Measurements from ENCODE around the gene EPHX1. TPM values are rescaled to one million over a fixed set of nuclear protein-coding genes. Genes with fewer than 3 reads are reported as not detected.
A peak's percentile ranks its signal among the peaks of the same experiment; 100 is the strongest.

Gene EPHX1
- total and polyA plus RNA-seq, 10 of the 15 experiments (the other 5 are each of a cell fraction or from before 2014, with no cell fraction given): 0.33 to 2.9 (median 0.78) TPM; not detected in 2

DNA sequence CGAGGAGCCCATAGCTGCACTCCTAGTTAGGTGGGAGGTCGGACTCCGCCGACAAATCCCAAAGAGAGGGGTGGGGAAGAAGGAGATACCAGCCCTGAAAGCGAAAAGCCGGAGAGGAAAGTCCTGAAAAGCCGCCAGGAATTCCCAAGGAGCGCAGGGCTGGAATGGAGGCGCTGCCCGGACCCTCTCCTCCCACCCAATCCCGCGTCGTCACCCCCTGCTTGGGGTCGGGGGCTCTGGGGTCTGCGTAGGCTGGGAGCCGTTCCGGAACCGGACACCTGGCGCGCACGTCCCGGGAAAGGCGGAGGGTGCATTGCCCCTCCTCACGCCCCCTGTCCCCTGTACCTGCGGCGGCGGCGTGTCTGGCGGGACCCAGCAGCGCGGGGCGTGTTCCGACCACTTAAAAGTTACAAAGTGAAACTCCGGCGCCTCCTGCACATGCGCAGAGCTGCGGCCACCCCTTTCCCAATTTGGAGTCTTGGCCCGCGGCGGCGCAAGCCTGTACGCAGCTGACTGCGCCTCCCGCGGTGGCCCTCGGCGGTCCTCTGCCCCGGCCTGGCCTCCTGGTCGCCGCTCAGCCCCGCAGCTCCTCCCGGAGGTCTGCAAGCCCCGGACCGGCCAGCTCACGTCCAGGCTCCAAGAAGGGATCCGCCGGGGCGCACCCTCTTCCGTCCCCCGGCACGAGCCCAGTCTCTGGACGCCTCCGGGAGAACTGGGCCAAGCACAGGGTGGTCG lies 72.2 kb downstream of the EPHX1 start, which contains the start of gene TMEM63A:
TSS of gene TMEM63A (minus strand) at position 422 of the 735 bp plus-strand sequence. CDS start 4,800 bp downstream, outside the sequence.
- DNase-seq (ENCODE audit: low read depth, low spot score) (peak; percentile 40), FAIRE-seq (no peak), ATAC-seq (peak; percentile 88)
- Histone ChIP-seq H3K4me2 (ENCODE audit: control insufficient read depth, insufficient read depth) (peak within 1 kb of the TSS; percentile 96), H3K36me3 (ENCODE audit: control insufficient read depth in 2 of 2, insufficient read depth in 2 of 2, low read length in 1 of 2) (peaks cover 0 to 1% of the 10 kb centered on the region in 2 experiments; a peak in 2 of 4 replicates), H3K27ac (ENCODE audit: control insufficient read depth, insufficient read depth) (peak within 1 kb of the TSS; percentile 77), H3K9me3 (replicated peaks; ENCODE audit: control insufficient read depth, insufficient read depth, low read length) (no peaks in the 10 kb centered on the region), H3K4me3 (peak within 1 kb of the TSS; percentile 88), H4K20me1 (ENCODE audit: control insufficient read depth, insufficient read depth) (0 out of 2 replicates have a peak, but pooled peaks cover 3% of the 10 kb centered on the region), H3K9ac (ENCODE audit: control insufficient read depth, insufficient read depth, low read length) (peak within 1 kb of the TSS; percentile 90), H3K4me1 (ENCODE audit: control insufficient read depth, insufficient read depth, low read length) (peaks cover 30% of the 10 kb centered on the region), H3K79me2 (ENCODE audit: control insufficient read depth, insufficient read depth, low read length) (peaks cover 30% of the 10 kb centered on the region), H2AFZ (ENCODE audit: control insufficient read depth, low read depth, low read length) (peak within 1 kb of the TSS; percentile 93), H3K27me3 (replicated peaks in 1 of 2; ENCODE audit: control insufficient read depth in 2 of 2, insufficient read depth in 2 of 2, low read length in 1 of 2) (no peaks in the 10 kb centered on the region)
- no TSS peak for BruUV-seq (replicated peaks)
- ChIA-PET RAD21 (ENCODE audit: unreplicated experiment) (interaction anchor here (1.0 to 3.7 kb wide), 9 partner anchors 14 to 404 kb away, joined by 3 to 37 read pairs (median 7); partner anchors contain the start of genes PYCR2 and SRP9), CTCF (interaction anchor here (0.6 to 4.9 kb wide), 19 partner anchors 10 to 406 kb away, joined by 3 to 40 read pairs (median 4); partner anchors contain the start of gene SRP9), SMC1A (ENCODE audit: uncharacterized antibody, unreplicated experiment) (interaction anchor here (0.8 to 5.1 kb wide), 15 partner anchors 11 to 171 kb away, joined by 3 to 29 read pairs (median 7); partner anchors contain the start of genes PYCR2 and SRP9), POLR2A (interaction anchor here (0.6 to 4.9 kb wide), 12 partner anchors 12 to 152 kb away, joined by 3 to 30 read pairs (median 8); partner anchors contain the start of genes PYCR2 and SRP9)
- in situ Hi-C loops (cut with MboI): no loop called here
- WGBS (ENCODE audit: insufficient coverage, insufficient replicate concordance, low lambda C conversion rate, missing lambda C conversion rate): 0% methylated on average over 64 of the region's 64 CpGs
- intact Hi-C loops (cut with micrococcal nuclease; ENCODE audit: unreplicated experiment): loop anchor here (1.0 kb wide), 1 partner anchor 15 kb away; no protein-coding TSS in a partner anchor
- TF ChIP-seq SMC3 (IDR thresholded peaks at IDR 0.05; ENCODE audit: borderline replicate concordance, low read length) (no peak), ETV6 (conservative IDR thresholded peaks at IDR 0.05 in 1 of 2, IDR thresholded peaks at IDR 0.05 in 1 of 2; ENCODE audit: borderline replicate concordance in 1 of 2, low read depth in 1 of 2) (no peak), HDAC6 (IDR thresholded peaks at IDR 0.05; ENCODE audit: unreplicated experiment) (no peak), NFYB (IDR thresholded peaks at IDR 0.05; ENCODE audit: insufficient read depth, low read depth, low read length) (no peak), DPF2 (IDR thresholded peaks at IDR 0.05) (peak; percentile 40; the same call in 1 of the 2 replicates), CHD1 (IDR thresholded peaks at IDR 0.05; ENCODE audit: low read depth, low read length) (no peak), MYB (IDR thresholded peaks at IDR 0.05; ENCODE audit: borderline replicate concordance, low read depth, low read length) (no peak), MTA3 (IDR thresholded peaks at IDR 0.05; ENCODE audit: borderline replicate concordance, low read length) (no peak; the same call in 1 of the 2 replicates), NRF1 (conservative IDR thresholded peaks at IDR 0.05; ENCODE audit: low read depth, low read length) (peak; percentile 88), JUND (IDR thresholded peaks at IDR 0.05; ENCODE audit: low read depth, low read length) (no peak), TAF1 (IDR thresholded peaks at IDR 0.05; ENCODE audit: borderline replicate concordance, low read depth, low read length) (peak; percentile 71; the same call in 1 of the 2 replicates), JUNB (IDR thresholded peaks at IDR 0.05) (no peak)
- TF ChIP-seq, protein P1, sequence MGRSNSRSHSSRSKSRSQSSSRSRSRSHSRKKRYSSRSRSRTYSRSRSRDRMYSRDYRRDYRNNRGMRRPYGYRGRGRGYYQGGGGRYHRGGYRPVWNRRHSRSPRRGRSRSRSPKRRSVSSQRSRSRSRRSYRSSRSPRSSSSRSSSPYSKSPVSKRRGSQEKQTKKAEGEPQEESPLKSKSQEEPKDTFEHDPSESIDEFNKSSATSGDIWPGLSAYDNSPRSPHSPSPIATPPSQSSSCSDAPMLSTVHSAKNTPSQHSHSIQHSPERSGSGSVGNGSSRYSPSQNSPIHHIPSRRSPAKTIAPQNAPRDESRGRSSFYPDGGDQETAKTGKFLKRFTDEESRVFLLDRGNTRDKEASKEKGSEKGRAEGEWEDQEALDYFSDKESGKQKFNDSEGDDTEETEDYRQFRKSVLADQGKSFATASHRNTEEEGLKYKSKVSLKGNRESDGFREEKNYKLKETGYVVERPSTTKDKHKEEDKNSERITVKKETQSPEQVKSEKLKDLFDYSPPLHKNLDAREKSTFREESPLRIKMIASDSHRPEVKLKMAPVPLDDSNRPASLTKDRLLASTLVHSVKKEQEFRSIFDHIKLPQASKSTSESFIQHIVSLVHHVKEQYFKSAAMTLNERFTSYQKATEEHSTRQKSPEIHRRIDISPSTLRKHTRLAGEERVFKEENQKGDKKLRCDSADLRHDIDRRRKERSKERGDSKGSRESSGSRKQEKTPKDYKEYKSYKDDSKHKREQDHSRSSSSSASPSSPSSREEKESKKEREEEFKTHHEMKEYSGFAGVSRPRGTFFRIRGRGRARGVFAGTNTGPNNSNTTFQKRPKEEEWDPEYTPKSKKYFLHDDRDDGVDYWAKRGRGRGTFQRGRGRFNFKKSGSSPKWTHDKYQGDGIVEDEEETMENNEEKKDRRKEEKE (IDR thresholded peaks at IDR 0.05): no peak
- TF ChIP-seq, protein P2, sequence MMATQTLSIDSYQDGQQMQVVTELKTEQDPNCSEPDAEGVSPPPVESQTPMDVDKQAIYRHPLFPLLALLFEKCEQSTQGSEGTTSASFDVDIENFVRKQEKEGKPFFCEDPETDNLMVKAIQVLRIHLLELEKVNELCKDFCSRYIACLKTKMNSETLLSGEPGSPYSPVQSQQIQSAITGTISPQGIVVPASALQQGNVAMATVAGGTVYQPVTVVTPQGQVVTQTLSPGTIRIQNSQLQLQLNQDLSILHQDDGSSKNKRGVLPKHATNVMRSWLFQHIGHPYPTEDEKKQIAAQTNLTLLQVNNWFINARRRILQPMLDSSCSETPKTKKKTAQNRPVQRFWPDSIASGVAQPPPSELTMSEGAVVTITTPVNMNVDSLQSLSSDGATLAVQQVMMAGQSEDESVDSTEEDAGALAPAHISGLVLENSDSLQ (IDR thresholded peaks at IDR 0.05): no peak
- TF ChIP-seq, protein P3, sequence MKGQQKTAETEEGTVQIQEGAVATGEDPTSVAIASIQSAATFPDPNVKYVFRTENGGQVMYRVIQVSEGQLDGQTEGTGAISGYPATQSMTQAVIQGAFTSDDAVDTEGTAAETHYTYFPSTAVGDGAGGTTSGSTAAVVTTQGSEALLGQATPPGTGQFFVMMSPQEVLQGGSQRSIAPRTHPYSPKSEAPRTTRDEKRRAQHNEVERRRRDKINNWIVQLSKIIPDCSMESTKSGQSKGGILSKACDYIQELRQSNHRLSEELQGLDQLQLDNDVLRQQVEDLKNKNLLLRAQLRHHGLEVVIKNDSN (IDR thresholded peaks at IDR 0.05; ENCODE audit: borderline replicate concordance, extremely low read length, insufficient read depth, low read depth, low read length): no peak
